OCI-LY1 (cell line): ENCODE results near the gene TESMIN.

Source experiments
- CTCF ChIP-seq: fragments of 200-600 bp; sonication (generic), shearing (Covaris generic); IDR thresholded peaks from 2 replicates; pipeline ENCODE4 v1.5.1; 2017; ENCODE audit warnings: mild to moderate bottlenecking, antibody characterized with exemption, low read length, moderate library complexity, mixed read lengths
- EZH2 ChIP-seq: fragments of 200-600 bp; sonication (generic), shearing (Covaris generic); IDR thresholded peaks from 2 replicates; pipeline ENCODE4 v1.8.0; 2017; ENCODE audit warnings: borderline replicate concordance, mixed run types, mild to moderate bottlenecking, antibody characterized with exemption, low read length, moderate library complexity, mixed read lengths

GRCh38 chr11:68674461-68674860, 76.9 kb downstream of the TESMIN start:
- no peak for TF ChIP-seq CTCF
- TF ChIP-seq EZH2 = no peak
